Kidney (tissue), 14 donors: Measurements from ENCODE around the gene TMEM183A. TPM values are rescaled to one million over a fixed set of nuclear protein-coding genes. Genes with fewer than 3 reads are reported as not detected.

Experiments used
- DNase-seq, 5 donors: peaks; one replicate each; pipeline ENCODE4 v3.0.0-alpha.2; 2013 to 2020
- FAIRE-seq: peaks from 2 replicates; lab custom pipeline; 2012; peaks lifted over from hg19 to GRCh38; lab: Jason Lieb, UNC
- H3K27ac ChIP-seq, 2 donors: one replicate each; pipeline ENCODE4 v1.7.0; 2013; ENCODE audit warnings: low read depth in 2 of 2, low read length in 2 of 2, inconsistent platforms in 1 of 2
- H3K27me3 ChIP-seq: one replicate; pipeline ENCODE4 v1.7.1; 2013; ENCODE audit warnings: low read length, inconsistent platforms; ENCODE audit not compliant: control insufficient read depth, insufficient read depth
- H3K36me3 ChIP-seq, 3 donors: one replicate each; pipeline versions ENCODE4 v1.7.0 to v1.7.1; 2013; ENCODE audit warnings: low read length in 3 of 3, control low read depth in 1 of 3, inconsistent platforms in 1 of 3; ENCODE audit not compliant: insufficient read depth in 3 of 3, control insufficient read depth in 2 of 3
- H3K4me1 ChIP-seq, 3 donors: one replicate each; pipeline versions ENCODE4 v1.7.0 to v1.7.1; 2013; ENCODE audit warnings: low read length in 3 of 3, inconsistent platforms in 1 of 3, low read depth in 1 of 3; ENCODE audit not compliant: control insufficient read depth in 2 of 3, insufficient read depth in 2 of 3
- H3K4me3 ChIP-seq, 3 donors: one replicate each; pipeline versions ENCODE4 v1.7.0 to v1.8.1; 2013; ENCODE audit warnings: low read length in 3 of 3, control low read depth in 1 of 3, inconsistent platforms in 1 of 3
- H3K9ac ChIP-seq, 3 donors: one replicate each; pipeline versions ENCODE4 v1.7.0 to v1.7.1; 2013; ENCODE audit warnings: low read length in 3 of 3, control low read depth in 1 of 3, inconsistent platforms in 1 of 3
- H3K9me3 ChIP-seq, 3 donors: one replicate each; pipeline versions ENCODE4 v1.7.0 to v1.7.1; 2013; ENCODE audit warnings: low read length in 3 of 3, control low read depth in 1 of 3, inconsistent platforms in 1 of 3; ENCODE audit not compliant: control insufficient read depth in 2 of 3, insufficient read depth in 1 of 3
- intact Hi-C: fragments of 100-400 bp; cut with DNase I; formaldehyde crosslinking; loops from one replicate; pipeline ENCODE4 v1.11.1; 2022
- polyA plus RNA-seq: library from polyadenylated mRNA; stranded (reverse); fragments of 350-450 nt; fragmentation: Illumina TruSeq; extraction: RNeasy Lipid Tissue Mini Kit (QIAGEN cat#74804); gene quantifications from one replicate; pipeline ENCODE4 v1.2.3, GENCODE V29; 2014; ENCODE audit warnings: low read depth, low replicate concordance; ENCODE audit not compliant: insufficient read depth
- total RNA-seq: library from RNA; stranded (reverse); fragmentation: NEBNext Ultra II Directional; extraction: Animal tissue kit (Norgen Biotek cat#: 25700); gene quantifications from one replicate; pipeline ENCODE4 v1.2.1, GENCODE V29; 2021
- TF ChIP-seq, protein P1 (sequence below): IDR thresholded peaks from 3 replicates; pipeline ENCODE4 v1.5.1; 2012; ENCODE audit warnings: mild to moderate bottlenecking, moderate library complexity, borderline replicate concordance; ENCODE audit not compliant: insufficient read depth; ENCODE audit errors: extremely low read depth
- donor health status: control.
- donor health status: control.
- donor health status: control.
- donor health status: control.
- donor health status: control.
- donor health status: DM: yes; HTN: yes; CAD: no.
- donor health status: Normal renal cell carcinoma (clear cell type).

TMEM183A gene
- total and polyA plus RNA-seq, 2 donors from 2014 or later: 47.5 to 47.9 TPM

DNA sequence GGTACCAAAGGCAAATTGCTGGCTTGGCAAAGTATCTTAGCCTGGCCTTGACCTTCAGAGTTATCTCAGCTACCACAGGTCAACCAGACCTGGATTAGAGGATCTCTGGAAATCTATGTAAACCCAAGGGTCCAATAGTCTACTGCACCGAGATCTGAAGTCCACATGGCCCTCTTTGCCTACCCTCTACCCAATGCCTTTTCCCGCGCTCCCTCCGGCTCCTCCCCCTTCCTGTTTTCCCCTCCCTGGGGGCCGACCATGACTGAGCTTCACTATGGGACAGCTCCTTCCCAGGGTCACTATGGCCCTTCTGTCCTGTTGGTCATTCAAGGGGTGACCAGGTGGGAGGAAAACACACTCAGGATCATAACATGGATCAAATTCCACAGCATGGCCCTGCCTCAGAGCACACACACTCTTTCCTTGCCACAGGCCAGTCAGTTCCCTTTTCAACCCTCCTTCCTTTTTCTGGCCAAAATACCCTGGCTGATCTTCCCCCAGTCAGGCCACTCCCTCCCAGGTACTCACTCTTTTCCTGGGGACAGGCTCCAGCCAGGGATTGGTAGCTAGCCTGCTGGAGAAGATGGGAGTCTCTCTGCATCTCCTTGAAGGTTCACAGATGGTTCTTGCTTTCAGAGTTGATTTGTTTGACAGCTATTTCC lies 19.1 kb upstream of the TMEM183A start:
- FAIRE-seq (no peak), DNase-seq (no peak)
- Histone ChIP-seq H3K27ac (no peak overlapping the region), H3K36me3 (no peaks in the 10 kb centered on the region), H3K9ac (no peak overlapping the region), H3K4me3 (no peak overlapping the region), H3K27me3 (no peaks in the 10 kb centered on the region), H3K9me3 (no peaks in the 10 kb centered on the region), H3K4me1 (no peaks in the 10 kb centered on the region)
- intact Hi-C loops: no loop called here
- TF ChIP-seq, protein P1, sequence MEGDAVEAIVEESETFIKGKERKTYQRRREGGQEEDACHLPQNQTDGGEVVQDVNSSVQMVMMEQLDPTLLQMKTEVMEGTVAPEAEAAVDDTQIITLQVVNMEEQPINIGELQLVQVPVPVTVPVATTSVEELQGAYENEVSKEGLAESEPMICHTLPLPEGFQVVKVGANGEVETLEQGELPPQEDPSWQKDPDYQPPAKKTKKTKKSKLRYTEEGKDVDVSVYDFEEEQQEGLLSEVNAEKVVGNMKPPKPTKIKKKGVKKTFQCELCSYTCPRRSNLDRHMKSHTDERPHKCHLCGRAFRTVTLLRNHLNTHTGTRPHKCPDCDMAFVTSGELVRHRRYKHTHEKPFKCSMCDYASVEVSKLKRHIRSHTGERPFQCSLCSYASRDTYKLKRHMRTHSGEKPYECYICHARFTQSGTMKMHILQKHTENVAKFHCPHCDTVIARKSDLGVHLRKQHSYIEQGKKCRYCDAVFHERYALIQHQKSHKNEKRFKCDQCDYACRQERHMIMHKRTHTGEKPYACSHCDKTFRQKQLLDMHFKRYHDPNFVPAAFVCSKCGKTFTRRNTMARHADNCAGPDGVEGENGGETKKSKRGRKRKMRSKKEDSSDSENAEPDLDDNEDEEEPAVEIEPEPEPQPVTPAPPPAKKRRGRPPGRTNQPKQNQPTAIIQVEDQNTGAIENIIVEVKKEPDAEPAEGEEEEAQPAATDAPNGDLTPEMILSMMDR: no peak

DNA sequence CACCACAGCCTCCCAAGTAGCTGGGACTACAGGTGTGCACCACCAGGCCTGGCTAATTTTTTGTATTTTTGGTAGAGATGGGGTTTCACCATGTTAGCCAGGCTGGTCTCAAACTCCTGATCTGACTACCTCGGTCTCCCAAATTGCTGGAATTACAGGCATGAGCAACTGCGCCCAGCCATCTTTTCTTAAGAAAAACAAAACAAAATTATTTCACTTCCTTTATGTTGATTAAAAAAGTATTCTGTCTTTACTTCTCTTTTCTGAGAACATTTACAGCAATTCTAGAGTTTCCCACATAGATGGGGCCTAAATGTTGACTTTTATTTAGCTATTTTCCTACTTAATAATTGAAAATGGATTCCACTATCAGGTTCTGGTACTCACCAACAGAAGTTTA lies 17.3 kb upstream of the TMEM183A start:
- no peak overlapping the region for H3K27ac ChIP-seq
- no peak overlapping the region for H3K9ac ChIP-seq
- DNase-seq (no peak), FAIRE-seq (no peak)
- intact Hi-C loops: no loop called here
- H3K36me3 ChIP-seq: no peaks in the 10 kb centered on the region
- TF ChIP-seq, protein P1: no peak
- H3K4me3 ChIP-seq: no peak overlapping the region
- no peaks in the 10 kb centered on the region for H3K27me3 ChIP-seq
- H3K9me3 ChIP-seq: no peaks in the 10 kb centered on the region
- no peaks in the 10 kb centered on the region for H3K4me1 ChIP-seq

DNA sequence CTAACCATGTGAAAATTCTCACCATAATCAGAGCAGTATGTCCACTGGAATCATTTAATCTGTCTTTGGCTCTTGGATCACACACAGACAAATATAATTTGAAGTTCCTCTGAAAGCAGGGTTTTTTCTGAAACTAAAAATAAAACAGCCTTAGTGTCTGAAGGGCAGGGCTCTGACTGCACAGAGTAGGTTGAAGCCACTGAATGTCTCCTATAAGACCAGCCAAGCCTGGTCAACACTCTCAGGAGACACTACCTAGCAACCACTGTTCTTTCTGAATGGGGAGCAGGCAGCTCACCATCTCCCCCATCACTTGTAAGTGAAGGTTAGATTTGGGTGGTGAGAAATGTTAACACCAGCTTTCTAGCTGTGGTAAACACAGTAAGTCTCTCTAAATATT lies 16.1 kb upstream of the TMEM183A start:
- no peak for FAIRE-seq
- TF ChIP-seq, protein P1: no peak

DNA sequence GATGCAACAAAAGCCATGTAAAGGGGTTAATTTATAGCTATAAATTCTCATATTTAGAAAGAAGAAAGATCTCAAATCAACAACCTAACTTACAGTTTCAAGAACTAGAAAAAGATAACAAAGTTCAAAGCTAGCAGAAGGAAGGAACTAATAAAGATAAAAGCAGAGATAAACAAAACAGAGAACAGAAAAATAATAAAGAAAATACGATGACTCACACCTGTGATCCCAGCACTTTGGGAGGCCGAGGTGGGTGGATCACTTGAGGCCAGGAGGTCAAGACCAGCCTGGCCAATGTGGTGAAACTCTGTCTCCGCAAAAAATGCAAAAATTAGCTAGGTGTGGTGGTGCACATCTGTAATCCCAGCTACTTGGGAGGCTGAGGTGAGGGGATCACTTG lies 12.4 kb upstream of the TMEM183A start:
- no peak for DNase-seq

More for the DNA sequence above, 16.1 kb upstream of the TMEM183A start:
- Histone ChIP-seq H3K36me3 (no peaks in the 10 kb centered on the region), H3K4me3 (no peak overlapping the region), H3K27ac (no peak overlapping the region), H3K4me1 (no peaks in the 10 kb centered on the region), H3K9me3 (no peaks in the 10 kb centered on the region), H3K27me3 (no peaks in the 10 kb centered on the region), H3K9ac (no peak overlapping the region)
- intact Hi-C loops: no loop called here
- no peak for DNase-seq

More for the DNA sequence above, 12.4 kb upstream of the TMEM183A start:
- no peak overlapping the region for H3K4me3 ChIP-seq
- no peak for FAIRE-seq
- H3K9me3 ChIP-seq: no peaks in the 10 kb centered on the region
- H3K27me3 ChIP-seq: peaks cover 3% of the 10 kb centered on the region
- H3K36me3 ChIP-seq: no peaks in the 10 kb centered on the region
- TF ChIP-seq, protein P1: no peak
- no peaks in the 10 kb centered on the region for H3K4me1 ChIP-seq
- intact Hi-C loops: no loop called here
- H3K9ac ChIP-seq: no peak overlapping the region
- no peak overlapping the region for H3K27ac ChIP-seq
